HG03139 (cell line): ENCODE data around the gene SALL1.

ENCODE experiments used
- ATAC-seq: cut with Tn5 transposase; IDR thresholded peaks from one replicate; pipeline ENCODE4 v1.9.1; 2021; ENCODE audit not compliant: unreplicated experiment

SALL1 gene

DNA sequence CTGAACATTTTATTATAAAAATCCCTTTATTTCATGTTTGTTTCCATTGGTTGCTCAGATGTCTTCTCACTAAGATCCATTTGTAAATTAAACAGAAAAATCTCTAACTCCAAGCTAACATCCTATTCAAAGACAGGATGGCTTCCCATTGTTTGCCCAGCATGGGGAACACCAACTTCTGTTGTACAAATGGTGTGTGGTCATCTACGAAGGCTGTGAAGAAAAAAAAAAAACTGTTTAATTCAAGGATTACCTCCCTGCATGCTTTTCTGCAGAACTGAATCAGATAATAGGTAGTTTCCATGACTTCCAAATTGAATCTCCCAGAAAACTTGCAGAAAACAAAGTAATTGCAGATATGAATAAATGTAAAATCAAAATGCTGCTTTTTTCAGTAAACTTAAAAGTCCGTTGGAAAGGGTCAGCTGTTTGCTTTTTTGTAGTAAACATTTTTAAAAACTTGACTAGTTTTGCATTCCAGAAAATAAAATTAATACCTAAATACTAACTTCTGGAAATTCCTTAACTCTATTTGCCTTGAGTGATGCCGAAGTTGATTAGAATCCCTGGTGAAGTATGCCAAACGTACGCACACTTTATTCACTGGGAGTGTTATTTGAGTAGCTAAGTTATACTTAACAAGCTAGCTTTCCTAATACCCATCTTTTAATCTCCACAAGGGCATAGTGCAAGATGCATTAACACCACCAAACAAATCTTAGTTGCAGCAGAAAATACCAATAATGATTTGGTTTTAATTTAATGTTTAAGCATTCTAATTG lies 7.7 kb downstream of the SALL1 start:
- ATAC-seq, result no peak

DNA sequence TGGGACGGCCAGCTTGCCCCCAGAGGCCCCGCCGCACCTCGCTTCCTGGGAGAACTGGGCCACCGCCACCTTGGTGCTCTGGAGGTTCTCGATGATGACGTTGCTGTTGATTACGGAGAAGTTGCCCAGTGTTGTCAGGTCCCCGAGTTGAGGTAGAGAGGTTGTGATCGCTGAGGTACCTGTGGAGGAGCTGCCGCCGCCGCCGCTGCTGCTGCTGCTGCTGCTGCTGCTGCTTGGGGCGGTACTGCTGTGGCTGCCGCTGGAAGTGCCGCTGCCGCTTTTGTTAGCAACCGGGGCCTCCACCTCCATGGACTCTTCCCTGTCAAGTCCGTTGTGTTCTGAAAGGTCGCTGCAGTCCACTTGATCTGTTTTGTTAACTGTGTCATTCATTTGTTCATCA lies 9.5 kb downstream of the SALL1 start:
- ATAC-seq, result no peak

- no peak for ATAC-seq
Measured at GRCh38 chr16:51141106-51141505, 10.0 kb downstream of the SALL1 start.

DNA sequence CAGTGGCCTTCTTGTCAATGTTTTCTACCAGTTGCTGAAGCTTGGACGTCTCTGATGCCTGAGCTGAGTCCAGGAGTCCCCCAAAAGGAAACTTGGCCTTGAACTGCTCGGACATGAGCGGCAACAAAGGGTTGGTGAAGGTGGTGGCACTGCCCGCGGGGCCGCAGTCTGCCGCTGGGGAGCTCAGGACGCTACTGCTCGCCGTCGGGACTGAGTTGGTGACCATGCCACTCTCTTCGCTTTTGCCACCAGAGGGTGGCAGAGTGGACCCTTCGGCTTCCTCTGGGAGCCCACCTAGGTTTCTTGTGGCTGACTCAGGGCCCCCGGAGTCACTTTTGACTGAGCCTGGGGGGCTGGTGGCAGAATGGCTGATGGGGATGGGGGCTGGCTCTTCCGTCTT lies 11.0 kb downstream of the SALL1 start:
- ATAC-seq, result no peak

DNA sequence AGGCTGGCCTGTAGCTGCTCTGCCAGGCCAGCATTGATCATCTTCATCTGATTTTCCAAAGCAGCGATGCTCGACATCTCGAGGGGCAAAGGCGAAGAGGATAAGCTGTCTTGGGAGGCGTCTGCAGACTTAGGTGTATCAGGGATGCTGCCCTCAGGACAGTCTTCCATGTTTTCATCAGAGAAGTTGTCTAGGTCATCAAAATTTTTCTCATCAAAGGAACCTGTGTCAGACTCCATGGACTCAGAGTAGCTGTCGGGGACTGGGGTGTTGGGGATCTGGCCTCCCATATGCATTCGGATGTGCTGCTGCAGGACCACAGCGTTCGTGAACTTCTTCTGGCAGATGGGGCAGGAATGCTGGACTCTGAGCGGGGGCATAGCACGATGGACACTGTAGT lies 11.5 kb downstream of the SALL1 start:
- ATAC-seq, result no peak

DNA sequence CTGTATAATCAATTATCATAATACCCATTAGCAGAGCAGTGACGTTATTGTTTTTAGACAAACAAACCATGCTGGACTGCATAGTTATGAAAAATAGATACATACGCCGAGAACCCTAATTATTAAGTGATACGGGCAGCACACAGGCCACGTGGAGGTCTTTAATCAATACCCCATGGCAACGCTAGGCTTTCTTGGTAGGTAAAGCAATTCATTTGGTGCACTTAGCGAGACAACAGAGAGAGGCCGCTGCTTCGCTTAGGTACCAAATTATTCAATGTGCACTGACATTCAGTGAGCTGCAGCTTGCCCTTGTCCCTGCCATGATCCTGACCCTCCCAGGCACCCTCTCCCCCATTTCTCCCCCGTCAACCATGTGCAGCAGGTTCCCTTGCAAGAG lies 12.9 kb downstream of the SALL1 start:
- ATAC-seq, result no peak

GRCh38 chr16:51137097-51137496 lies 14.0 kb downstream of the SALL1 start:
- no peak for ATAC-seq

DNA sequence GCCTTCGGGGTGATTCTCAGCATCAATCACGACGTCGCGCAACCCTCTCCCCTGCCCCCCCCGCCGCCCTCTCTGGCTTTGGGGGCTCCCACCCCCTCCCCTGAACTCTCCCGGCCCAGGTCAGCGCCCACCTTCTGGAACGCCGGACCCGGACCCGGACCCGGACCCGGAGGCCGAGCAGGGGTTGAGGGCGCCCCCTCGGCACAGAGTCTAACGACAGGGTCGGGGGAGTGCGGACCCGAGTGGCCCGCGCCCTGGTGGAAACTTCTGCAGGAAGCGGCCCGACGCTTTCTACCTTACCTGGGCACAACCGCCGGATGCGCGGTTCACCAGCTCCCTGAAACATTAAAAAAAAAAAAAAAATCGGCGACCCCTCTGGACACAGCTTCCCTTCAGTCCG lies 16.2 kb downstream of the SALL1 start:
- ATAC-seq, result no peak

DNA sequence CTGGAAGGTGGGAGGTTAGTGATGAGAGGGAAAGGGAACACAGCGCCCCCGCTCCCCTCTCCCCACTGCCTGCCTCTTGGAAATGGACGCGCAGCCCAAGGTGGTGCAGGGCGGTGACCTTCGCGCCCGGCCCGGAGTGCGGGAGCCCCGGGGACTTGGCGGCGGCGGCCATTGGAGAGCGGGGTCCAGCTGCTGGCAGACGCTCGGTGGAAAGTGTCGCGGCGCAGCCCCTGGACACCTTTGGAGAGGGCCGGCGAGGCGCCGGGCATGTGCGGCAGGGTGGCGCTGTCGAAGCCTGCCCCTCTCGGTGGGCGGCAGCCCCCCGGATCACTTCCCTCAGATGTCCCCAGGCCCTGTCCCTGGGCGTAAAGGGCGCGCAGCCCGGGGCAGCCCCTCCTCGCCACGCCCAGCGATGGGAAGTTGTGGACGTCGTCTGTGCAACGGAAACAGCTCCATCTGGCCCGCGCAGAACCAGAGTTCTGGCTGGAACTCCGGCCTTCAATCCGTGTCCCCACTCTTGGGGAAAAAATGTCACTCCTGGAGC lies 16.7 kb downstream of the SALL1 start:
- ATAC-seq, result no peak

DNA sequence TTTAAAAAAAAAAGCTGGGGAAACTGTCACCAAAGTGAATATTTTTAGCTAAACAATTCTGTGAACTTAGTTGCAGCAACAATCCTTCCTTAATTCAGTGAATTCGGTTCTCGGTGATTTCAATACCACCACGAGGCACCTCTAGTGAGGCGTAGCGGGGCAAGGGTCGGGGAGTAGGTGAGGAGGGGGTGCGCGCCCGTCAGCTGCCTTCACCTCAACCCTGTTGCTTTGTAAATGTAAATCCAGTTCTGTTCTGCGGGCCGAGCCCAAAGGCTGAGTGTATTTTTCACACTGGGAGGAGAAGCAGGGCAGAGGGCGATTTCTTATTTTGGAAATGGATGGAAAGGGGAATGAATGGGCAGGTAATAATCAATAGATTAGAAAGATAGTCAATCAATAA lies 17.4 kb downstream of the SALL1 start:
- ATAC-seq, result no peak

DNA sequence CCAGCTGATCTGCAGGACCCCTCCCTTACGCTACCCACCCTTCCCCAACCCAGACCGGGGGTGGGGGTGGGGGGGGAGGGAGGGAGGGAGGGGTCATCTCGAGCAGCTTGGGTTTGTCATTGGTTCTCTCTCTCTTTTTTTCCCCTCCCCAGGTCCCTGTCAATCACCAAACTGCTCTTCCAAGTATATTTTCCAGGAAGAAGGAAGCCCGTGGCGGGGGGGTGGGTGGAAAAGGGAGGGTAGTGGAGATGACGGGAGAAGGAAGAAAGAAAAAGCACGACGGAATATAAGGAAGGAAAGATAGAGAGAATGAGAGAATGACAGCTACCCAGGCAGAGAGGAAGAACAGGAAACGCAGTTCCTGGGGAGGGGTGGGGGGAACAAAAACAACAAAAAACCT lies 17.9 kb downstream of the SALL1 start:
- ATAC-seq, result no peak

GRCh38 chr16:51132490-51133115 lies 18.5 kb downstream of the SALL1 start:
- no peak for ATAC-seq

- ATAC-seq, result no peak
Measured at GRCh38 chr16:51131619-51132018, 19.5 kb downstream of the SALL1 start.

GRCh38 chr16:51129105-51129504 lies 22.0 kb downstream of the SALL1 start:
- ATAC-seq, result no peak

- ATAC-seq, result no peak
Measured at GRCh38 chr16:51125992-51126391, 25.1 kb downstream of the SALL1 start.

DNA sequence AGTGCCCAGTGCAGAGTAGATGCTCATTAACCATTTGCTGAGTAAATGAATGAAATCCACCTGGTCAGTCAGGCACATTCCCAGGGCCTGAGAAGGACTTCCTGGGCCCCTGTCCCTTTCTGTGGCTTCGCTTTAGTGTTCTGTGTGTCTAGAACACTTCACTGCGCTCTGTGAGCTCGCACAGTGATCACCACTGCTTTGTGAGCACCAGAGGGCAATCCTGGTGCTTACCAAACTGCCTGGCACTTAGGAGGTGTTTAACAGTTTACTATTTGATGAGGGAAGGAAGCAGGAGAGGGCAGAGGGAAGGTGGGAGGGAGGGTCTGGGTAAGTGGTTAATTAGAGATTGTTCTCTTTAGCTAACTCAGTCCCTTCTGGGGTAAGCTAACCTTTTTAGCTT lies 26.2 kb downstream of the SALL1 start:
- ATAC-seq, result no peak

DNA sequence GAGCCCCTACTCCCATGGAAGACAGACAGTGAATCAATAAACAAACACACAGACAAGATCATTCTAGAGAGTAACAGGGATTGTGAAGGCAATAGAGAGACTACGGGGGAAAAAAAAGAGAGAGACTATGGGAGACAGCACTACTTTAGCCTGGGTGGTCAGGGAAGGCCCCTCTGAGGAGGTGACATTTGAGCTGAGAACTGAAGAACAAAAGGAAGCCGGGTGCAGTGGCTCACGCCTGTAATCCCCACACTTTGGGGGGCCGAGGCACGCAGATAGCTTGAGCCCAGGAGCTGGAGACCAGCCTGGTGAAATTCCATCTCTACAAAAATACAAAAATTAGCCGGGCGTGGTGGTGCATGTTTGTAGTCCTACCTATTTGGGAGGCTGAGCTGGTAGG lies 29.2 kb downstream of the SALL1 start:
- ATAC-seq, result no peak

DNA sequence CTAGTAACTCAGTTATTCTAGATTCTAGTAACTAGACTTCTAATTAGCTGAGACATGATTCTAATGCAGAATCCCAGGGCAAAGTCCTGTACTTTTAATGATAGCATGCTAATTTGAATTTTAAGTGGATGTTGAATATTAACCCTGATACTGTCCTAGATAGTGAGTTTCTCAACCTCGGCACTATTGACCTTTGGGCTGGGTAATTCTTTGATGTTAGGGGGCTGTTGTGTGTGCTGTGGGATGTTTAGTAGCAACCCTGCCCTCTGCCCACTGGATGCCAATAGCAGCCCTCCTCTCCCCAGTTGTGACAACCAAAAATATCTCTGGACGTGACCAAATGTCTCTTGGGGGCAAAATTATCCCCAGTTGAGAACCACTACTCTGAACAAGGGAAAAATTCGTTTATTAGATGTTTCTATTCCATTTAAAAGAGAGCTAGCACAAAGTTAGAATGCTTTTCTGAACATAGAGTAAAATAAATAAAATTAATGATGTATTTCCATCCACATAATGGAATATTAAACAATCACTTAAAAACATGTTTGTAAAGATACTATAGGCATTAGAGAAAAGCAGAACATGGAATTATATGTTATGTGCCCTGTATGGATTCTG lies 30.2 kb downstream of the SALL1 start:
- ATAC-seq, result no peak

DNA sequence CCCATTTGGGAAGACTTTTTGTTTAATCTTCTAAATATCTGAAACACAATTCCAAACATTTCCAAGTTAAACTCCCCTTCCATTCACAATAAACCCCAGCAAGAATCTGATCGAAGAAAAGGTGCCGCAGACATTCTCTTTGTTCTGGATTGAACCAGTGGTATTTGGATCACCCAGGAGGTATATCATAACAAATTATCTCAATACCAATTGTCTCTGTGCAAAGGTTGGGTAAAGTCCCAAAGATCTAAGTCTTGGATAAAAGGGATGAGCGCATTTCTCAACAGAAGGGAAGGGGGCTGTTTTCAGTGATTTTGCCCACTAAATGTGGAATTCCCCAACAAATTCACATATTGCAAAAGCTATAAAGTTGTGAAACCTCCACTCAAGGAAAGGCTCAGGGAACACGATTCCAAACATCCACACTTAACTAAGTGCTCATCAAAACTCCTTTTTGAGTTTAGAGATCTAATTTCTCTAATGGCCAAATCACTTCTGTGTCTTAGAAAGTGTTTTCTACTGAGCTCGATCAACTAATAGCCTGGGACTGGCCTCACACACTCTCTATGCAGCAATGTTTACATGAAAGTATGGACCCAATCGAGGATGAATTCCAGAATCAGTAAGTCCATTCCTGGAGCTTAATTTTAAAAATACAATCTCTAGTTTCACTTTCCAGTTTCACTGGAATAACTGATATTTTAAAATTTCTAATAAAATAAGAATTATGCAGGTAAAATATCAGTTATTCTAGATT lies 30.9 kb downstream of the SALL1 start:
- ATAC-seq, result no peak

- ATAC-seq, result no peak
Measured at GRCh38 chr16:51119556-51119955, 31.5 kb downstream of the SALL1 start.

DNA sequence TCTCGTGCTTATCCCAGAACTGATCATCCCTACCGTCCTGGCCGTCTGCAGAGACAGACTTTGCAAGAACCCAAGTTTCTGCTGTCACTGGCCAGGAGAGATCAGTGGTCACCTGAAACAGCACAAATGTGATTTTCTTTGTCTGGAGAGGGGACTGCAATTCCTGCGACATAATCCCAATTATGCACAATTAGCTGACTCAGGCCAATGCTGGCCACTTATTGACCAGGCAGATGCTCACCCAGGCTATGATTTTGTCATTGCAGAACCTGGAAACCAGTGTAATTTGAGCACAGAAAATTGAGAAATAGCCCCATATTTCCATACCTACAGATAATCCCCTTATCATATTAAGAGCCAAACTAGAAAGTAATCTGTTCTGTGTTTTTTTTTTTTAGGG lies 34.7 kb downstream of the SALL1 start:
- no peak for ATAC-seq
